ENCODE measurements around the gene CCR6. TPM values are rescaled to one million over a fixed set of nuclear protein-coding genes. Genes with fewer than 3 reads are reported as not detected.
A peak's percentile ranks its signal among the peaks of the same experiment; 100 is the strongest.

The CCR6 gene
- not detected for total RNA-seq

- H3K36me3 ChIP-seq = no peaks in the 10 kb centered on the region
- 77 to 85% methylated on average over 5 to 8 of the region's 8 CpGs for WGBS, 2 donors (ENCODE audit: low coverage in 1 of 2)
- H3K4me3 ChIP-seq = no peak within 1 kb of the TSS
- H3K4me1 ChIP-seq = peaks cover 0 to 12% (median 0%) of the 10 kb centered on the region in 3 donors
- H3K27me3 ChIP-seq = no peaks in the 10 kb centered on the region
- no peak within 1 kb of the TSS for H3K27ac ChIP-seq
- no peak for ATAC-seq
- TF ChIP-seq POLR2AphosphoS5 (IDR thresholded peaks at IDR 0.05) = no peak
- TF ChIP-seq, protein P1, sequence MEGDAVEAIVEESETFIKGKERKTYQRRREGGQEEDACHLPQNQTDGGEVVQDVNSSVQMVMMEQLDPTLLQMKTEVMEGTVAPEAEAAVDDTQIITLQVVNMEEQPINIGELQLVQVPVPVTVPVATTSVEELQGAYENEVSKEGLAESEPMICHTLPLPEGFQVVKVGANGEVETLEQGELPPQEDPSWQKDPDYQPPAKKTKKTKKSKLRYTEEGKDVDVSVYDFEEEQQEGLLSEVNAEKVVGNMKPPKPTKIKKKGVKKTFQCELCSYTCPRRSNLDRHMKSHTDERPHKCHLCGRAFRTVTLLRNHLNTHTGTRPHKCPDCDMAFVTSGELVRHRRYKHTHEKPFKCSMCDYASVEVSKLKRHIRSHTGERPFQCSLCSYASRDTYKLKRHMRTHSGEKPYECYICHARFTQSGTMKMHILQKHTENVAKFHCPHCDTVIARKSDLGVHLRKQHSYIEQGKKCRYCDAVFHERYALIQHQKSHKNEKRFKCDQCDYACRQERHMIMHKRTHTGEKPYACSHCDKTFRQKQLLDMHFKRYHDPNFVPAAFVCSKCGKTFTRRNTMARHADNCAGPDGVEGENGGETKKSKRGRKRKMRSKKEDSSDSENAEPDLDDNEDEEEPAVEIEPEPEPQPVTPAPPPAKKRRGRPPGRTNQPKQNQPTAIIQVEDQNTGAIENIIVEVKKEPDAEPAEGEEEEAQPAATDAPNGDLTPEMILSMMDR (IDR thresholded peaks at IDR 0.05) = no peak
- no peaks in the 10 kb centered on the region for H3K9me3 ChIP-seq
These were observed at the start of gene CCR6 for GRCh38 chr6:167122827-167123657. Gene CCR6 (plus strand): TSS chr6:167123096. CDS start chr6:167136135, 13,039 bp downstream.

DNA sequence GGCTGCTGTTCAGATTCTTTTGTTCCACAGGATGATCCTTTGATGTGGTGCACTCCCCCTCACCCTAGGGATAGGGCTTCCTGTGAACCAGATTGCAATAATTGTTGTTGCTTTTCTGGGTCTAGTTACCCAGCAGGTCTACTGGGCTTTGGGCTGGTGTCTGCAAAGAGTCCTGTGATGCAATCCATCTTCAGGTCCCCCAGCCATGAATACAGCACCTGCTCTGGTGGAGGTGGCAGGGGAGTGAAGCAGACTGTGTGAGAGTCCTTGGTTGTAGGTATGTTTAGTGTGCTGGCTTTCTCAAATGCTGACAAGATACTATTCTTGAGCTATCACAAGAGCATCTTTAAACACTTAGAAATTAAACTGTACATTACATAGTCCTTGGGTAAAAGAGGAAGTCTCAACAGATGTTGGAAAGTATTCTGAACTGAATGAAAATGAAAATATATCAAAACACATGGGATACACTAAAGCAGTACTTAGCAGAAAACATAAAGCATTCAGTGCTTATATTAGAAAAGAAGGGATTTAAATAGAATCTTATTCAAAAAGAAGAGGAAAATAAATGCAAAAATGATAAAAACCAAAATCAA, 49.1 kb upstream of the CCR6 start:
- H3K9me3 ChIP-seq = peaks cover 0 to 12% (median 0%) of the 10 kb centered on the region in 3 donors
- no peak for ATAC-seq
- no peak overlapping the region for H3K4me3 ChIP-seq
- no peak overlapping the region for H3K27ac ChIP-seq
- H3K27me3 ChIP-seq = no peaks in the 10 kb centered on the region
- H3K4me1 ChIP-seq = no peaks in the 10 kb centered on the region
- H3K36me3 ChIP-seq = no peaks in the 10 kb centered on the region
- TF ChIP-seq, protein P1 (IDR thresholded peaks at IDR 0.05) = no peak
- TF ChIP-seq EP300 (IDR thresholded peaks at IDR 0.05) = no peak
- no peak for TF ChIP-seq POLR2A (IDR thresholded peaks at IDR 0.05)
- TF ChIP-seq POLR2AphosphoS5 (IDR thresholded peaks at IDR 0.05) = no peak

- peak; percentile 36 for ATAC-seq
- peaks cover 0 to 10% (median 0%) of the 10 kb centered on the region in 3 donors for H3K9me3 ChIP-seq
- 62 to 71% methylated on average over 12 to 13 of the region's 15 CpGs for WGBS, 2 donors (ENCODE audit: low coverage in 1 of 2)
- no peaks in the 10 kb centered on the region for H3K27me3 ChIP-seq
- TF ChIP-seq, protein P1 (IDR thresholded peaks at IDR 0.05) = no peak
- TF ChIP-seq POLR2AphosphoS5 (IDR thresholded peaks at IDR 0.05) = no peak
- no peak for TF ChIP-seq POLR2A (IDR thresholded peaks at IDR 0.05)
- TF ChIP-seq EP300 (IDR thresholded peaks at IDR 0.05) = no peak
- no peaks in the 10 kb centered on the region for H3K36me3 ChIP-seq
- no peaks in the 10 kb centered on the region for H3K4me1 ChIP-seq
- H3K4me3 ChIP-seq = no peak overlapping the region
- H3K27ac ChIP-seq = no peak overlapping the region
These were observed 45.5 kb upstream of the CCR6 start for GRCh38 chr6:167077241-167077932.

DNA sequence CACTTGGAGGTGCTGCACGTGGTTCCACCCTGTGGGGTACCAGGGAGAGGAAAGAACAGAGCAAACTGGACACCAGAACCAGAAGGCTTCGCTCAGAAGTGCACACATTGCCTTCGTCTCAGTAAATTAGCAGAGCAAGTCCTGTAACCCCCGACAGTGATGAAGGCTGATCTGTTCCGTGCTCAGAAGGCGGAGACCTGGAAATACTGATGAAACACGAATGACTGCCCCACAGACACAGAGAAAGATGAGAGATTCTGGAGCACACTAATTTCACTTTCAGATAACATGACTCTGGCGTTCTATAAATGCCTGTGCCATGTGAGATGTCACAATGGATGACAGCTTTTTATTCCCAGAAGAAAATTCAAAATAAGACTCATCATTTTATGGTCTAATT, 44.2 kb upstream of the CCR6 start:
- no peaks in the 10 kb centered on the region for H3K27me3 ChIP-seq
- no peak overlapping the region for H3K4me3 ChIP-seq
- H3K4me1 ChIP-seq = no peaks in the 10 kb centered on the region
- no peak for ATAC-seq
- H3K36me3 ChIP-seq = no peaks in the 10 kb centered on the region
- no peaks in the 10 kb centered on the region for H3K9me3 ChIP-seq
- TF ChIP-seq, protein P1 (IDR thresholded peaks at IDR 0.05) = no peak
- no peak overlapping the region for H3K27ac ChIP-seq
- WGBS, 2 donors (ENCODE audit: low coverage in 1 of 2) = 60 to 84% methylated on average over 2 to 8 of the region's 8 CpGs
